Testis (tissue), 3 donors: ENCODE data around the gene USF2. TPM values are rescaled to one million over a fixed set of nuclear protein-coding genes. Genes with fewer than 3 reads are reported as not detected.

ENCODE experiments used
- DNase-seq: peaks from one replicate; pipeline ENCODE4 v3.0.0-alpha.2; 2019
- H3K27ac ChIP-seq, 2 donors: fragments of 200-600 bp; sonication (generic); one replicate each; pipeline ENCODE4 v1.5.1; 2019
- H3K27me3 ChIP-seq: fragments of 200-600 bp; sonication (generic); one replicate; pipeline ENCODE4 v1.5.1; 2019
- H3K36me3 ChIP-seq: fragments of 200-600 bp; sonication (generic); one replicate; pipeline ENCODE4 v1.5.1; 2017; ENCODE audit warnings: low read depth; ENCODE audit errors: missing control alignments
- H3K4me1 ChIP-seq: fragments of 200-600 bp; sonication (generic); one replicate; pipeline ENCODE4 v1.5.1; 2019
- H3K4me3 ChIP-seq, 2 donors: fragments of 200-600 bp; sonication (generic); one replicate each; pipeline ENCODE4 v1.5.1; 2017 to 2019
- H3K9me3 ChIP-seq: fragments of 200-600 bp; sonication (generic); one replicate; pipeline ENCODE4 v1.5.1; 2017
- CTCF ChIP-seq, 3 experiments: fragments of 450-650 bp in 2 of 3; fragments of 200-600 bp in 1 of 3; sonication (generic) in 1 of 3; IDR thresholded peaks; one replicate each; pipeline ENCODE4 v1.5.1; 2016 to 2019; ENCODE audit warnings: antibody characterized with exemption in 3 of 3, mild to moderate bottlenecking in 2 of 3, moderate library complexity in 1 of 3
- POLR2A ChIP-seq: fragments of 450-650 bp; IDR thresholded peaks from one replicate; pipeline ENCODE4 v1.6.1; 2017; ENCODE audit warnings: antibody characterized with exemption, mild to moderate bottlenecking, moderate library complexity
- WGBS, 2 donors: methylation state at CpG; one replicate each; pipeline ENCODE4 v1.1.5; 2018; 5-methylcytosine and 5-hydroxymethylcytosine counted together
- intact Hi-C: fragments of 100-400 bp; cut with DNase I; formaldehyde crosslinking; loops from one replicate; pipeline ENCODE4 v1.15.1; 2023; ENCODE audit warnings: low total_unique reads
- polyA plus RNA-seq: library from polyadenylated mRNA; stranded (reverse); fragments of 350-450 nt; fragmentation: Illumina TruSeq; extraction: RNeasy Lipid Tissue Mini Kit (QIAGEN cat#74804); gene quantifications from one replicate; pipeline ENCODE4 v1.2.3, GENCODE V29; 2014; ENCODE audit warnings: low read depth, low replicate concordance; ENCODE audit not compliant: insufficient read depth
- total RNA-seq, 2 donors: library from RNA; depleted of rRNA; stranded (reverse); fragments of >200 nt; gene quantifications; one replicate each; pipeline ENCODE4 v1.2.3, GENCODE V29; 2016

Gene USF2
- total and polyA plus RNA-seq, 3 donors from 2014 or later: 83.1 to 123 (median 105) TPM

- Histone ChIP-seq H3K4me3 (no peak overlapping the region), H3K4me1 (no peaks in the 10 kb centered on the region), H3K36me3 (no peaks in the 10 kb centered on the region), H3K9me3 (no peaks in the 10 kb centered on the region), H3K27me3 (no peaks in the 10 kb centered on the region), H3K27ac (no peak overlapping the region)
- WGBS, 2 donors: 67 to 78% methylated on average over 13 to 24 of the region's 24 CpGs
- intact Hi-C loops: no loop called here
- no peak for DNase-seq
- TF ChIP-seq POLR2A (no peak), CTCF (IDR thresholded peaks at IDR 0.05) (no peak)
These were observed 27.2 kb downstream of the USF2 start for GRCh38 chr19:35295792-35296462.

GRCh38 chr19:35296644-35297514, 28.1 kb downstream of the USF2 start:
- Histone ChIP-seq H3K36me3 (no peaks in the 10 kb centered on the region), H3K4me3 (no peak overlapping the region), H3K4me1 (no peaks in the 10 kb centered on the region), H3K9me3 (no peaks in the 10 kb centered on the region), H3K27me3 (no peaks in the 10 kb centered on the region), H3K27ac (no peak overlapping the region)
- no peak for DNase-seq
- no peak for TF ChIP-seq POLR2A
- no peak for TF ChIP-seq CTCF (IDR thresholded peaks at IDR 0.05)
- intact Hi-C loops: no loop called here
- 94 to 95% methylated on average over 7 of the region's 7 CpGs for WGBS, 2 donors

- H3K27me3 ChIP-seq: no peaks in the 10 kb centered on the region
- no peak for DNase-seq
- no peaks in the 10 kb centered on the region for H3K9me3 ChIP-seq
- H3K4me3 ChIP-seq: no peak overlapping the region
- WGBS, 2 donors: 84 to 96% methylated on average over 3 of the region's 3 CpGs
- H3K36me3 ChIP-seq: no peaks in the 10 kb centered on the region
- no peaks in the 10 kb centered on the region for H3K4me1 ChIP-seq
- no peak overlapping the region for H3K27ac ChIP-seq
- TF ChIP-seq CTCF (IDR thresholded peaks at IDR 0.05): no peak
- TF ChIP-seq POLR2A: no peak
- intact Hi-C loops: no loop called here
These were observed 28.7 kb downstream of the USF2 start for GRCh38 chr19:35297515-35297848.

- Histone ChIP-seq H3K4me1 (no peaks in the 10 kb centered on the region), H3K27ac (no peak overlapping the region), H3K36me3 (no peaks in the 10 kb centered on the region), H3K4me3 (no peak overlapping the region), H3K27me3 (no peaks in the 10 kb centered on the region), H3K9me3 (no peaks in the 10 kb centered on the region)
- WGBS, 2 donors: 89 to 100% methylated on average over 2 of the region's 2 CpGs
- no peak for TF ChIP-seq CTCF (IDR thresholded peaks at IDR 0.05)
- TF ChIP-seq POLR2A: no peak
- DNase-seq: no peak
- intact Hi-C loops: no loop called here
These were observed 29.2 kb downstream of the USF2 start for GRCh38 chr19:35297922-35298321.
